GM19043 (cell line): ENCODE measurements around the gene CDKN3.
"Not testable (repeated sequence)": the region's sequence is repeated elsewhere in the genome, so short reads cannot be mapped to it uniquely, and the experiment has no call there.

Source experiments
- ATAC-seq: cut with Tn5 transposase; IDR thresholded peaks from one replicate; pipeline ENCODE4 v1.9.1; 2021; ENCODE audit warnings: low read depth; ENCODE audit not compliant: unreplicated experiment

The CDKN3 gene

DNA sequence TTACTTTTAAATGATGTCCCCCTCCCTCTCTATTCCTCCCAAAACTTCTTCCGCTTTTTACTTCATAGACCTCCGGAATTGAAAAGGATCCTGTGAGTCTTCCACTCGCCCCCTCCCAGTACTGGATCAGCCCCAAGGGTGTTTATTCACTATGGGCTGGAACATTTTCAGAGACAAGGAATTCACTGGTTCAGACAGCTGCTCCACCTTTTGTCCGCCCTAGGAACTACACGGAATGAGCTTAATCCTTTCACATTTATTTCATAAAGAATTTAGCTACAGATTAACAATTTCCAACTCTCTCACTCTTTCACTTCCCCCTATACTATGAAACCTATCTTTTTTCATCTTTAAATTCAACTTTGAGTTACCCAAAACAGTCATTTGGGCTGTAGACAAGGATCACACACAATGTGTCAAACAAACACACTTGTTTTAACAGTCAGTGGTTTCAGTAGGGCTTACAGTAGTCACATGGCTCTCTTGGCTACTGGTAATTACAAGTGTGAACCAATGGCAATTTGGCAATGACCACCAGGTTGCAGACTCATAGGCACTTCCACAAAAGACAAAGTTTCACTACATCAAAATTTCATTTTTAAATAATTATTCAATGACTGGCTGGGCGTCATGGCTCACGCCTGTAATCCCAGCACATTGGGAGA is 23.8 kb downstream of the CDKN3 start:
- no peak for ATAC-seq

GRCh38 chr14:54423991-54424390 is 27.2 kb downstream of the CDKN3 start:
- ATAC-seq, result no peak

GRCh38 chr14:54424479-54424901 is 27.7 kb downstream of the CDKN3 start:
- ATAC-seq, result no peak

GRCh38 chr14:54425068-54425467 is 28.3 kb downstream of the CDKN3 start:
- ATAC-seq, result no peak

GRCh38 chr14:54425537-54426274 is 28.9 kb downstream of the CDKN3 start:
- ATAC-seq, result no peak

- no peak for ATAC-seq
Measured at GRCh38 chr14:54427871-54428270, 31.1 kb downstream of the CDKN3 start.

DNA sequence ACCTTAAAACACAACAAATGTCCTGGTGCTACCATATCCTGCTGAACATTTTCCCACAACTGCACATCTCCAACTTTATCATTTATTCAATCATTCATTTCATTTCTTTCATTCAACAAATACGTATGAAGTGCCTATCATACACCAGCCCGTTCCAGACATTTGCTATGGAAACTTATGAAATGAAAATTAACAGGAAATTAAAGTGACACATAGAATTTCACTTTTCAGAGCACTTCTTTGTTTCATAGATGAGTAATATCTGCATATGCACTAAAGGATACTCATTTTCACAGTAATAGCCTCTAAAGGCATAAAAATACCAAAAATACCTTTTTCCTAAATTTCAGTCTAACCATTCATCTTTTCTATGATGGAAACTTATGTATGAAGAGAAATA is 31.7 kb downstream of the CDKN3 start:
- no peak for ATAC-seq

DNA sequence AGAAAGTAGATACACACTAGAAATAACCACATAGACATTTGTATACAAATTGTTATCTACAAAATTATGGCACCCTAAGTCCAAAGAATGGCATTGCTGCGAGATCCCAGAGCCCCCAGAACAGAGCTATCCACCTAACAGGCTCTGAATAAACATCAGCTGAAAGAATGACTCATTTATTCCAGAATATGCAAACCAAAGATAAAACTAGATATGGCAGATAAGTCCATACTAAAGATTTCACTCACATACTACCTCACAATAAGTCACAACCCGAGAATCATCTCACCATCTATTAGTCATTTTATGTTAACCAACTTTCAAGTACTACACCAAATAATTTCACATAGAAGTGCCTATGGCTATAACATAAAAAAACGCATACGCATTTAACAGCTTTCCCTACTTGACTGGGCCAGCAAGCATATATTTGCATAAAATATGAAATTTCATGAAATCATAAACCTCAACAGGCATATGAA is 38.7 kb downstream of the CDKN3 start:
- no peak for ATAC-seq

DNA sequence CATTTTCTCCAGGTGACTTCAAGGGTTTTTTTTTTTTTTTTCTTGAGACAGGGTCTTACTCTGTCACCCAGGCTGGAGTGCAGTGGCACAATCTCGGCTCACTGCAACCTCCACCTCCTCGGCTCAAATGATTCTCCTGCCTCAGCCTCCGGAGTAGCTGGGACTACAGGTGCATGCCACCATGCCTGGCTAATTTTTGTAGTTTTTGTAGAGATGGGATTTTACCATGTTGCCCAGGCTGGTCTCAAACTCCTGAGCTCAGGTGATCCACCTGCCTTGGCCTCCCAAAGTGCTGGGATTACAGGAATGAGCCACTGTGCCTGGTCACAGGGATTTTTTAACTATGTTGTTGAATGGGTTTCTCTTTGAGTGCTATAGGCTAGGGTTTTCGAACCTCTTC is 41.1 kb downstream of the CDKN3 start:
- not testable (repeated sequence) for ATAC-seq

- no peak for ATAC-seq
Measured at GRCh38 chr14:54438703-54439102, 41.9 kb downstream of the CDKN3 start.

DNA sequence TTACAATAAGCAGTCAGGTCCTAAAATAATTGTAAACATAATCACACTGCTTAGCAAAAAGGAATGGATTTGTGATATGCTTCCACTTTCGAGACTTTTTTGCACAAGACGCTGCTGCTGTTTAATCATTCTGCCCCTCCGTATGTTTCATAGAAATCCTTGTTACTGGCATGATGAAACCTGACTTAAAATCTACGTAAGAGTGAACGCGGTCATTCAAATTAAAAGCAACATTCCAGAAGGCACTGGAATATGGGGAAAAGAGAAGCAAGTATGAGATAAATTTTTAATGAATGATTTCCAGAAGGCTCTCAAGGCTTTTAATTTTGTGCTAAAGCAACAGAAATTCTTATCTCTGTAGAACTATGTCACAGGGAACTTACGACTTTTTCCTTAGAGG is 43.2 kb downstream of the CDKN3 start:
- ATAC-seq, result no peak

GRCh38 chr14:54440476-54440872 is 43.7 kb downstream of the CDKN3 start:
- no peak for ATAC-seq

- peak; percentile 93 for ATAC-seq
Measured at GRCh38 chr14:54440873-54441868, 44.4 kb downstream of the CDKN3 start, which contains the start of gene CNIH1. CNIH1 (minus strand) TSS chr14:54441374; CDS start chr14:54441327, 47 bp downstream.

DNA sequence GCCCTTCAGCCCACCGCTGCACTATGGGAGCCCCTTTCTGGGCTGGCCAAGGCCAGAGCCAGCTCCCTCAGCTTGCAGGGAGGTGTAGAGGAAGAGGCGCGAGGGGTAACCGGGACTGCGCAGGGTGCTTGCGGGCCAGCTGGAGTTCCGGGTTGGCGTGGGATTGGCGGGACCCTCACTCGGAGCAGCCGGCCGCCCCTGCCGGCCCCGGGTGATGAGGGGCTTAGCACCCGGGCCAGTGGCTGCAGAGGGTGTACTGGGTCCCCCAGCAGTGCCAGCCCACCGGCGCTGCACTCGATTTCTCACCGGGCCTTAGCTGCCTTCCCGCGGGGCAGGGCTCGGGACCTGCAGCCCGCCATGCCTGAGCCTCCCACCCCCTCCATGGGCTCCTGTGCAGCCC is 46.2 kb downstream of the CDKN3 start:
- ATAC-seq, result not testable (repeated sequence)

GRCh38 chr14:54443981-54444380 is 47.2 kb downstream of the CDKN3 start:
- ATAC-seq, result no peak

DNA sequence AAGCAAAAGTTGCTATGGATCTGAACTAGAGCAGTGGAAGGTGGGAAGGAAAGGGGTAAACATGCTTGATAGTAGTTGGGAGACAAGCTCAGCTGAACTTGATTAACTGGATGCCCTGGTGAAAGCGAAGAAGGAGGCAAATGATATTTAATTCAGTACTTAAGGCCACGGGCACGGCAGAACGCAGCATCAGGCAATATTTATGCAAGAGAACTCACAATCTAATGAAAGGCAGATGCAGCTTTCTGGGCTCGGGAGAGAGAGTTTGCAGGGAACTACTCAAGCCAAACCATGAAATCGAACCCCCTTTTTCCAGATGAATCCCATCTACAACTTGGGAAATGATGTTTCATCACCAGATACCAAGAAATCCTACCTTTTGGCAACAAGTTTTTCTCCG is 47.9 kb downstream of the CDKN3 start:
- ATAC-seq, result no peak

GRCh38 chr14:54446161-54446693 is 49.4 kb downstream of the CDKN3 start:
- no peak for ATAC-seq

DNA sequence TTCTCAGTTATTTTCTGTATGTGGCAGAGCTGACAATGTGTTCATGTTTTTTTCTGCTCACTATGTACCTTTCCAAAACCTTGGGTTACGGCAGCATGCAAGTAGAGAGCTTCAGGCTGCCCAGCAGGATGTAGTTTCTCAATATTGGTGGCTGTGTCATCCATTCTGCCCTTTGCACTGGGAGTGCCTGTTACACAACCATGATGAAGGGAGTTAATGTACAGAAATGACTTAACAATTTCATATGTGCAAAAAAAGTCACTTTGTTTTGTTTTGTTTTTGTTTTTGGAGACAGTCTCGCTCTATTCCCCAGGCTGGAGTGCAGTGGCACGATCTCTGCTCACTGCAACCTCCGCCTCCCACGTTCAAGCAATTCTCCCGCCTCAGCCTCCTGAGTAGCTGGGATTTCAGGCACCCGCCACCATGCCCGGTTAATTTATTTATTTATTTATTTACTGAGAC is 50.5 kb downstream of the CDKN3 start:
- no peak for ATAC-seq

DNA sequence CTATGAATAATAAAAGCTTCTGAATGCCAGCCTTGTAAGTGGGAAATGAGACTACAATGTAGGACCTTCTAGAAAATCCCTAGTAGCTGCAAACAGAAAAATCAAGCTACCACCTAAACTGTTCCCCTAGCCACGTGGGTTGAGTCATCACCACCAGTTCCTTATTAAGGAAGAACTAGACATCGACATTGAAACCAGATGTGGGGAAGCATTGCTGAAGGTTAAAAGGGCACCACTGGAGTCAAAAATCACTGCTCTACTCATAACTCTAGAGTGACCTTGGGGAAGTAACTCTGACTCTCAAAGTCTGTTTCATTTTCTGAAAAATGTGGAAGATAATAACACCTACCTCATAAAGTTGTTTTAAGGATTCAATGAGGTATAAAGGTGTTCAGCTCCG is 53.7 kb downstream of the CDKN3 start:
- ATAC-seq, result no peak

GRCh38 chr14:54451121-54451601 is 54.4 kb downstream of the CDKN3 start:
- ATAC-seq, result no peak
